Brain pericyte (primary cell): Measurements from ENCODE around the gene FAM240A.

Experiments used
- DNase-seq: peaks from one replicate; pipeline ENCODE4 v3.0.0-alpha.2; 2012; ENCODE audit warnings: low read depth, low spot score

The FAM240A gene

DNA sequence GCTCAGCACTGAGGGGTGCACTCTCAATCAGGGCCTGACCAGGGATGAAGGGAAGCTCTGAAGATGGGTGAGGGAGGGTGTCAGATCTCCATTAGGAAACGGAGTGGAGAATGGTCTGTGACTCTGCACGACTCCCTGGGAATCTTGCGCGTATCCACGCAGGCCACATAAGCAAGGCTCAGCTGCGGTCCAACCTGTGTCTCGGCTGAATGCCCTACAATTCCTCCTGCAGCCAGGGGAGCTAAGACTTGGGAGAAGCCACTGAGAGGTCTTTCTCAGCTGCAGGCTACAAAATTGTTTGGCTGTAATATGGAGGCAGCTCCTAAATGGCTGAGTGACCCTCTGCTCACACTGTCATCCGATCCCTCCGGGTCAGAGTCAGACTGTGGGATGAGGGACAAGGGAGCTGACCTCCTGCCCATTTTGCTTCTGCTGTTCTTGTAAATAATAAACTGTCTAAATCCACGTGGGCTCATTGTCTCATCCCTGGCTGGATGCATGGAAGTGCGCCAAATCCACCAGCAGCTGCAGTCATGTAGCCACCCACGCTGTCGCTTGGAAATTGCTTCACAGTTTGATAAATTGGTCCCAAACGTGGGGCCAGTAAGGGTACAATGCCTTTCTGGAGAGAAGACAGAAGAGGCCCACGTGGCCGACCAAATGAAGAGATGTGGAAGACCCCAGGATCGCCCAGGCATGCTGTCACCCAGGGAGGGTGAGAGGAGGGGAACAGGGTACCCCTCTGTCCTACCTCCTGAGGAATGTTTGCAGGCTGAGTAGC lies 50.6 kb downstream of the FAM240A start:
- DNase-seq = no peak

DNA sequence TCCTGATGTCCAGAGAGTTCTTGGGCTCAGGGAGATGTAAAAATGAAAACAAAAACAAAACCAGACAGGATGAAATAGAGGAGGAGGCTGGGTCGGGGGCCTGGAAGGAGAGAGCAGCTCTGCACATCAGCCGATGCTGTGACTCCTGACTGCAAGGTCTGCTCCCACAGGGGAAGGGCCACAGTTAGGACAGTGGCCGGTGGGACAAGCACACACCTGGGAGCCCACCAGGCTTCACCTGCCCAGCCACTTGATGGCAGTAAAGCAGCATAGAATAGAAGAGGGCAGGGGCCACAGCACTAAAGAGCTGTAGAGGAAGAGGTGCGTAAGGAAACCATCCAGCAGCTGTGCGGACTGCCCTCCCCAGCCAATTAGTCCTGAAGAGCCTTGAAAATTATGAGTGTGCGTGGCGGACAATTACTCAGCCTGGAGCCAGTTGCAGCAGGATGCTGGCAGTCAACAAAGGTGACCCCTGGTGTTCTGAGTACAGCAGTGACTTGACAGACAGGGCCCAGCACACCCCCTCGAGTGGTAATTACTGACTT lies 51.3 kb downstream of the FAM240A start:
- no peak for DNase-seq

DNA sequence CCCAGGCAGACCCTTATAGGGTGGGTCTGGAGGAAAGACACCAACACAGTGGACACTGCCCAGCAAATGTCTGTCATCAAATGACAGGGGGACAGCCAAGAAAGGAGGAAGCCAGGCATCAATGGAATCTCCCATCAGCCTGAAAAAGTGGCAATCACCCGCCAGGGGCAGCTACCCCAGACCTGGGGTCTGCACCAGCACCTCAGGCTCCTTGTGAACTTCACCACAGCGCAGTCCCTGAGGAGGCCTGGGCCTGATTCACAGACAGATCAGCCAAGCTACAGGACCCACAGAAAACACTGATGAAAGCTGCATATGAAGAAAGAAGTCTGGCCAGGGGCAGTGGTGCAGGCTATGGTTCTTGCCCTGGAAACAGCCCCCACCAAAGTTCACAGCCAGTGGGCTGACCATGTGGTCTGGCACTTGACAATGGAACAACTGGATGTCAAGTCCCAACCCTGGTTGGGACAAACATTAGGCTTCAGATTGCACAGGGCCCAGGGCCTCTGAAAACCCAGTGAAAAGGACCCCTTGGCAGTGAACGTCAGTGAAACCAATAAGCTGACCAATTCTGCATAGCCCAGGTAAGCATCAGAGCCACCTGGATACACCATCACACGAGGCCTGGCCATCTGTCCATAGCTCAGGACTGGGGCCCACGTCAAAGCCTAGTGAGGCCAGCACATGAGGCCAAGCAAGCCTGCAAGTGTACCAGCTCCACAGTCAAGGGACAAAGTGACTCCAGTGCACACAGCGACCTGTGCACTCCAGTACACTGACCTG lies 52.1 kb downstream of the FAM240A start:
- no peak for DNase-seq

DNA sequence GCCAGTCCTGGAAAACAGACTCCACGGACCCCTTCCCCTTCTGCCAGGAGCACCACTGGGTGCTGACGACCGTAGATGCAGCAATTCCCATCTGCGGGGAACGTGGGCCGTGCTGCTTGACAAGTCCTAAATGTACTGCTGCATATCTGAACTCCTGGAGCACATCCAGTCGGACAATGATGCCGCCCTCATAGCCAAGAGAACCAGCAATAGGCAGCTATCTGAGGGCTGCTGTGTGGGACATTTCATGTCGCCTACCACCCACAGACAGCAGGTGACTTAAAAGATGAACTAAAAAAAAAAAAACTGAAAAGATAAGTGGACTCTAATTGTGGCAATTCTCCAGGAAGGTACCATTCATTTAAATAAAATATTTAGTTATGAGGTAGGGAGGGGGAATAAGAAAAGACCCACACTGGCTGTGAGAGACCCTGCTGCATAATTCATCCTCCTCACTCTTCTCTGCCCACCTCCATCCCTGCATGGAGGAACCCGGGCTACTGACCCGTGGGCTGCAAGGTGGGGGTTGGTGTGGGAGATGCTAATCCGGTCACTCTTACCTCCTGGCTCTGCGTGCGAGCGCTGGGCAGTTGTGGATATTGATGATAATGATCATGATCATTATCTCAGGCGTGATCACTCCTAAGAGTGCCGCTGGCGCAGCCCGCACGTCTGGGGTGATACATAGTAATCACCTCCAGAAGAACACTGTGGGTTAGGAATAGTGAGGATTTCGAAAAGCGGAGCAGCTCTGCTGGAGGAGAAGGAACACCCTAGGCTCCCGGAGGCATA lies 52.8 kb downstream of the FAM240A start:
- no peak for DNase-seq

DNA sequence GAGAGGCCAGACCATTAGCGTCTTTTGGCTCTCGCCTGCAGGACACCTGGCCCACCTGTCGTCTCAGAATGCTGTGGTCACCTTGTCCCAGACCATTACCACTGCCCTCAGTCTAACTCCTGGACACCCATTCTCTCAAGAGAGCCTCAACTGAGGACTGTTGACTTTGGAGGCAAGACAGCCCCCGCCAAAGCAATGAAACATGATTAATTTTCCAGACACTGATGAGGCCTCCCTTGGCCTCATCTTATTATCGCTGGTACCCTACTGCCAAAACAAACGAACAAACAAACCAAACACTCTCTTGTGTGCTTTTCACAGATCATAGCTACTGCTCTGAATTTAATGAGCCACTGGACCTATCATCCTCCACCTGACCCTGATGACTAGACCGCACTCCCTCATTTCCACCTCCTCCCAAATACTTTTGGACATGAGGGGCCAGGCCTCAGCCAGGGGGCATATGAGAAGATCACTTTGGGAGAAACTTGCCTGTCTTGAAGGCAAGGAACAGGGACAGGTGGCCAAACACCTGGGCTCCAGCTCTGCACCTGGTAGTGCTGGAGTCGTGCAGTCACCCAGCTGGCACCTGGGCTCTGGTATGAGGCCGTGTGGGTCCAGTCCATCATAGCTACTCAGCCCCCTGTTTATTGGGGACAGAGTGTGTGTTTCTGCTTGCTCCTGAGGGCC lies 53.6 kb downstream of the FAM240A start:
- no peak for DNase-seq

DNA sequence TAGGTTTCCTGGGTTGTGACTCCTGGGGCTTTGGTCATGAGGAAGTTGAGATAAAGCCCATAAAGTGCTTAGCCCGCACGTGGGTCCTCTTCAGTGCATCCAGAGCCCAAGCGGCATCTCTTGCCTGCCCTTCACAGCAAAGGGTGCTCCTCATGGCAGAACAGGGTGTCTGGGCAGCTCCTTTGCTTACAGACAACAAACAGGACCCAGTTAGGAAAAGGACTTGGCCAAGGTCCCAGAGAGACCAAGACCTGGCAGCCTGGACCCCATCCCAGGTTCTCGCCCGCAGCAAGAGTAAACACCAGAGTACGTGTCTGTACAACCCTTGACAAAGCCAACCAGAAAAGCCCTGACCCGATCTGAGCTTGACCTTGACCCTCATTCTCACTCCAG lies 54.1 kb downstream of the FAM240A start:
- DNase-seq = no peak

DNA sequence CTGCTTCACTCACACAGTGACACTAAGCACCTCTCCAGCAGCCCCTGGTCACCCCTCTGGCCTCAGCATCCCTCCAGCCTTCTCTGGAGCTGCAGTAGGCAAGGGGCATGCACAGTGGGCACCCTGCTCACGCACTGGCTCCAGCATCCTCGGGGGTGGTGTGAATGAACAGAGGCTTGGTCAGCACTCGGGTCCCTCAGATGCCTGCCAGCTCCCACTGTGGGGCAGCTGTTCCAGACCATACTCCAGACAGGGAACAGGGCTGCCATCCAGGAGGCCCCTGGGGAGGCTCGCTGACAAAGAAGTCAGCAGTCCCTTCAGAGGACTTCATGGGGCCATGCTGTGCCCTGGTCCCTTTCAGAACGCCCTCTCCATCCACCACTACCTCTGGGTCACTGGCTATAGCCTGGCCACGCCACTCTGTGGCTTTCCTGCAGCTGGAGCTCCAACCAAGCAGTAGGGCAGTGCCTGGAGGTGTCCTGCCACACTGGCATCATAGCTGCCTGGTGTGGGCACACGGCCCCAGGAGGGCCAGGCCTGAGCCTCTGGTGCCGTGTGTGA lies 54.8 kb downstream of the FAM240A start:
- DNase-seq = no peak

DNA sequence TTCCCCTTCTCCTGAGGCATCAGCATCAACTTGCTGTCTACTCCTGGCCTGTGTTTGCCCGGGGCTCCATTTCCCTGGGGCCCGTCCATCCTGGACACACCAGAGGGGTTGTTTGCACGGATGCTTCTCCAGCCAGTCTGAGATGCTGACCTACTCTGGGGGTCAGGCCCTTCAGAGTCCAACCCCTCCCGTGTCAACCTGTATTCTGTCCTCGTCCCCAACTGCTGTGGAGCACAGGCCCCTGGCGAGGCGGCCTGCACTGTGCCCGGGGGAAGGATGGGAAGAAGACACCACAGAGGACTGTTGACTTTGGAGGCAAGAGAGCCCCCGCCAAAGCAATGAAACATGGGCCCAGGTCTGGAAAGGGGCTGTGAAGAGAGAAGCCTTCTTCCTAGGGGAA lies 55.3 kb downstream of the FAM240A start:
- DNase-seq = no peak

DNA sequence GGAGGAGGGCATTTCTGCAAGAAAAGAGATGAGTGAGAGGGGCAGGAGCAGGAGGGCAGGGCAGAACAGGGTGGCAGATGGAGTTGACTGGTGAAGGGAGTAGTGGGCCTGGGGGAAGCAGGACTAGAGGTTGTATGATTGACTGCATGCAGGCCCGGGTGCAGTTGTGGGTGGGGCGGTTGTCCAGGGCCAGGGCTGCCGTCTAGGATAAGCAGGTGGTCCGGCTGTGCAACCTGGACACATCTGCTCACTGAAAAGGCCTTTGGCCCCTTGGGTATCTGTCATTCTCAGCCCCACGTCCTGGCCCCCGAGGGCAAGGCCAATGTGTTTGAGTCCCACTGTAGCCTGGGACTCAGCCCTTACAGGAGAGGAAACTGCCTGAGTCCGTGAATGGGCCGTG lies 55.8 kb downstream of the FAM240A start:
- DNase-seq = no peak

DNA sequence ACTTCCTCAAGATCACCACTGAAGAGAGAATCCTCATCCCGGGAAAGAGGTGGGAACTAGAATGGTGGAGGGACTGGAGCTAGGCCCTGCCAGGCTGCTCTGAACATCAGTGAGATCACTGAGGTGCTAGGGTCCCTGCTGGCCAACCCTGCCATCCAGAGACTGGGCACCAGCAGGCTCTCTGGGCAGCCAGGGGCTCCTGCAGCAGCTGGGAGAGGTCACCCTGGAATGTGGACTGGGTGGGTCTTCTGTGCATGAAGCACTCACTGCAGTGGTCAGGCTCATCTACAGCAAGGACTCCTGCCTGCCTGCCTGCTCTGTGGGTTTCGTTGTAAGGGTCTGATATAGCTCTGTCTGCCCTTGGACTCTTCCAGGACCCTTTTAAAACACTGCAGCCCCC lies 56.3 kb downstream of the FAM240A start:
- DNase-seq = no peak

DNA sequence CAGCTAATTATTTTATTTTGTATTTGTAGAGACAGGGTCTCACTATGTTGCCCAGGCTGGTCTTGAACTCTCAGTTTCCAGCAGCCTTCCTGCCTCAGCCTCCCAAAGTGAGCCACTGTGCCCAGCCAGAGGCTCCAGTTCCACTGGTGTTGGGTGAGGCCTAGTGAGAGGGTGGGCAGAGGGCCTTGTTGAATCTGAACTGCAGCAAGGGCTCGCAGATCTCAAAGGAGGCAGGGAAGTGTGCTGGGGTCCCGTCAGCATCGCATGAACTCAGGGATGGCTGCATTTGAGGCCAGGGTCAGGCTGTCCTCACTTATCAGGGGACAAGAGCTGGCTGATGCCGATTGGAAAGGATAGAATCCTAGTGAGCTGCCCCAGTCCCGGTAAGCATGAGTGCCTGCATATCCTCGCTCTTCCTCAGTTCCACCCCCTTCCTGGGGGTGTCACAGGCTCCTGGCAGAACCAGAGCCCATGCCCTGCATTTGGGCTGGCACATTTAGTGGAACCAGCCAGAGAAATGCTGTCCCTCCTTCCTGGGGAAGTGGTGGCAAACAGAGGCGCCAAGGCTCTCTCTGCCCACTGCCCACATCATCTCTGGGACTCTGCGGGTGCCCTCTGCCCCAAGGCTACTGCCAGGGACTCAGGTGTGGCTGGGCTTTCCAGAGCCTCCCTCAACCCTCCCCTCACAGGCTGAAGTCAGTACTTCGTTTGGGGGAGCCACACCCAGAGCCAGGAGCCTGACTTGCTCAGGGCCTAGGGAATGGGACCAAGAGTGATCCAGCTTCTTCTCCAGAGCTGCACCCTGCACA lies 57.1 kb downstream of the FAM240A start:
- no peak for DNase-seq

DNA sequence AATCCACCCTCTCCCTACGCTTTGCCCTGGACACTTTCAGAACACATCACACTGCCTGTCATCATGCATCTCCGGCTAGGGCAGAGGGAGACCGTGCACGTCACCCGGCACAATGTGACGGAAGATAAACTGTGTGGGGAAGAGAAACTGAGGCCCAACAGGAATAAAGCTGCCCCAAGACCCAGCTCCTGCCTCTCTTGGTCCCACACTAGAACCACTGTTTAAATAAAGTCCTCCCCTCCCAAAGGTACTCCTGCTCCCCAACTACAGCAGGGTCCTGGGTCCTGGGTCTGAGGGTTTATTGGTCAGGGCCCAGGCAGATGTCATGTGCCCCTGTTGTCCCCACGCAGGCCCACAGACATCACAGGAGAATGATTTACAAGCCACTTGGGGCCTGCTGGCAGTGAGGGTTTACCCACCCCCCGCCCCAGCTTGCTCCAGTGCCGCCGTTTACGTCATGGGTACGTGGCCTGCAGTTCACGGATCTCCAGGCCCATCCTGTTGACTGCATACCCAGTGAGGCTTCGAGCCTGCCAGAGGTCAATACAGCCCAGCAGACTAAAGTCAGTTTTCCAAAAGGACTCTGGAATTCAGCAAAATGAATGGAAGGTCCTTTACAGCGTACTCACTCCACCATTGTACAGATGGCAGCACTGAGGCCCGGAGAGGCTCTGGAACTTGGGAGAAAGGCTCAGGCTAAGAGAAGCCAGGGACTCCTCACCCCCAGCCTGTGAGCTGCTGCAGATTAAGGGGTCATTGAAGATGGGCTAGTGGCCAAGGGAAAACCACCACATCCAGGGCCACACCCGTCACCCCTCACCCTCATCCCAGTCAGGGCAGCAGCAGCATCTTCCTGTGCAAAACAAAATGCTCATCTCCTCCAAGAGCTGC lies 57.9 kb downstream of the FAM240A start:
- no peak for DNase-seq

DNA sequence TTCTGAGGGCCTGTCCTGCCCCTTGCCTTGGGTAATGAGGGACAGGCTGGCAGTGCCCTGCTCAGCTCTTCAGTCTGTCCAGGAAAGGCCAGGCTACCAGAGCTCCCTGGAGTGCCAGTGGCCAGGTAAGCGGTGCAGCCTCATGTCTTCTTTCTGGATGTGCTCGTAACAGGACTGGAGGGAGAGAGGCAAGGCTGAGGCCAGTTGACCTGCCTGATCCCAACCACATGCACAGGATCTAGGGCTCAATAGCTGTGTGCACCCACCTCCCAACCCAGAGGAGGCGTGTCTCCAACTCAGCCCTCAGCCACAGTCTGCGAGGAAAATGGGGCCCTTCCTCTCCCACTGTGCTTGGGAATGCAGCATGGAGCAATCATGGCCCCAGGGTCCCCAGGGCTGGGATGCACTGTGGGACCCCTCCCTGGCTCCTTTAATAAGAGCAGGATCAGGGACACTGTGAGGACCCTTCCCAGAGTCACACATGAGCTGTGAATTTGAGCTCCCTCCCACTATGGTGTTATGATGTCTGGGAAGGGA lies 58.6 kb downstream of the FAM240A start:
- DNase-seq = no peak

DNA sequence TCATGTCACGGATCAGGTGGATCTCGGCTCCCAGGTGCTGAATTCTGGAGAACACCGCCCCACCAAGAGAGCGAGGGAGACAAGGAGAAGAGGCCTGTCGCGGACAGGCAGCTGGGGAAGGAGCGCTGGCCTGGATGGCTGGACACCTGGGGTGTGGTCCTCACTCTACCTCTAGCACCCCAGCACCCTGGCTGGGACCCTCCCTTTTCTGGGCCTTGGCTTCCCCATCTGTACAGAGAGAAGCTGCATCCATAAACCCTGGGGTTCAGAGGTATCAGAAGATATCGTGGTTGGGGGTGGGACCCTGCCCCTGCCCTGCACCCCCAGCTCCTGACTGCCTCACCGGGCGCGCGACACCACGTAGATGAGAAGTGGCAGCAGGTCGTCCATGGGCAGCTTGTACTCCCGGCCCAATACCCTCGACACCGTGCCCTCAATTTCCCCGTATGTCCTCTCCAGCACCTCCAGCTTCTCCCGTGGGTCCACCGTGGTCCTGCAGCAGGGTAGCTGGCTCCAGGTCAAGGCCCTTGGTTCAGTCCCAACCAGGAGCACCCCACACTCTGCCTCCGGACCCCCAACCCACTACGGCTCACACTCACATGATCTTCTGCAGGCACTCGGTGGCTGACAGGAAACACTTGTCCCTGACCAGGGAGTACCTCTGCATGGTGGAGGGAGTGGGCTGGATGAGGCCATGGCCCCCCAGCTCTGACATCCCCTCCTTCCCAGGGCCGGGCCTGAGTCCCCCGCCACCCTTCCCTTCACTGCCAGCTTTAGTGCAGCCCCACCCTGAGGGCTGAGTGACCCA lies 59.4 kb downstream of the FAM240A start:
- DNase-seq = no peak

DNA sequence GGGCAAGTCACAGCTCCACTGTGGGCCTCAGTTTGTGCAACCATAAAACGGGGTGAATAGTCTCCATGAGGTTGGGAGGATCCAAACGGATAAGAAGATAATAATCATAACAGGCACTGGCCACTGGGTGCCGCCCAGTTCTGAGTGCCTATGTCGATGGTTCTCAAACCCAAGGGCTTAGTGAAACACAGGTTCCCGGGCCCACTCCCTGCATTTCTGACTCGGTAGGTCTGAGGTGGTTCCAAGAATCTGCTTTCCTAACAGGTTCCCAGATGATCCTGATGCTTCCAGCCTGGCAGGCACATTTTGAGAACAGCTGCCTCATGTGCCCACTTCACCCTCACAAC lies 60.0 kb downstream of the FAM240A start:
- no peak for DNase-seq

DNA sequence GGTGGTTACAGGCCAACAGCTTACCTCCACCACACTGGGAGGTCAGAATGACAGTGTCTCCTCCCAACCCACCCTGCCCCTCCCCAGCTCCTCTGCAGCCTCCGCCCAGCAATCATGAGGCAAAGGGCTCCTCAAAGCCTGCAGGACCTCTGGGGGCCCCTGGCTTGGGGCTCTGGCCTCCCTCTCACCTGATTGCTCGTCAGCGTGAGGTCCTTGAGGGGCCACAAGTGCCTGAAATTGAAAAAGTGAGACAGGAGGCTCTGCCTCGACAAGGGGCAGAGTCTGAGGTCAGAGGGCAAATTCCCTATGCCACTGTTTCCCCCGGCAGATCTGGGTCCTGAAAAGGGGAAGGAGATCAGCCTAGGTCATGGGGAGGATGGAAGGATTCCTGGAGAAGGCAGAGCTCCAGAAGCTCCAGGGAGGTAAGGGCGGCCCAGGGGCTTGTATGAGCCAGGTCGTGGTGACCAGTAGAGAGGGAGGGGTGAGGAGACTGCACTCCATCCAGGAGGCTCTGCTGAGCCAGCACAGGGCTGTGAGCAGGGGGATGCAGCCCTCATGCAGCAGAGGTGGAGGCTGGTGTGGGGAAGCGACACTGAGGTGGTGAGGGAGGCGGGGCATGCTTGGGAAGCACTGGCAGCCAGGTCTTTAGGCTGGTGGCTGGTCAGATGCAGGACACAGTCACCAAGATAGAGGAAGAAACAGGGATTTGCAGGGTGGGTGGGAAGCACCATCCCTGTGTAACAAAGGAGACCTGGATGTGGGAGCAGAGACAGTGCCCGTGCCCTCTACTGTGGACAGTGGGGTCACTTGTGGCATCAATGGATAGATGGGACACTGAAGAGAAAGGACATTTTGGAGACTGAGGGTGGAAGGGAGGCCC lies 61.1 kb downstream of the FAM240A start:
- no peak for DNase-seq
